Activated T-cell treated with anti-CD3 and anti-CD28 coated beads for 1 hour (primary cell): ENCODE results near the gene ZNF718.
"Not testable (repeated sequence)": the region's sequence is repeated elsewhere in the genome, so short reads cannot be mapped to it uniquely, and the experiment has no call there.

Source experiments
- DNase-seq: peaks from one replicate; pipeline ENCODE4 v3.0.0-alpha.2; 2020; ENCODE audit warnings: low read depth

Gene ZNF718

GRCh38 chr4:161496-162284, 37.4 kb downstream of the ZNF718 start:
- DNase-seq: no peak

DNA sequence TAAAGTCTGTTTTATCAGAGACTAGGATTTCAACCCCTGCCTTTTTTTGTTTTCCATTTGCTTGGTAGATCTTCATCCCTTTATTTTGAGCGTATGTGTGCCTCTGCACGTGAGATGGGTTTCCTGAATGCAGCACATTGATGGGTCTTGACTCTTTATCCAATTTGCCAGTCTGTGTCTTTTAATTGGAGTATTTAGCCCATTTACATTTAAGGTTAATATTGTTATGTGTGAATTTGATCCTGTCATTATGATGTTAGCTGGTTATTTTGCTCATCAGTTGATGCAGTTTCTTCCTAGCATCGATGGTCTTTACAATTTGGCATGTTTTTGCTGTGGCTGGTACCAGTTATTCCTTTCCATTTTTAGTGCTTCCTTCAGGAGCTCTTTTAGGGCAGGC, 45.3 kb downstream of the ZNF718 start:
- not testable (repeated sequence) for DNase-seq

DNA sequence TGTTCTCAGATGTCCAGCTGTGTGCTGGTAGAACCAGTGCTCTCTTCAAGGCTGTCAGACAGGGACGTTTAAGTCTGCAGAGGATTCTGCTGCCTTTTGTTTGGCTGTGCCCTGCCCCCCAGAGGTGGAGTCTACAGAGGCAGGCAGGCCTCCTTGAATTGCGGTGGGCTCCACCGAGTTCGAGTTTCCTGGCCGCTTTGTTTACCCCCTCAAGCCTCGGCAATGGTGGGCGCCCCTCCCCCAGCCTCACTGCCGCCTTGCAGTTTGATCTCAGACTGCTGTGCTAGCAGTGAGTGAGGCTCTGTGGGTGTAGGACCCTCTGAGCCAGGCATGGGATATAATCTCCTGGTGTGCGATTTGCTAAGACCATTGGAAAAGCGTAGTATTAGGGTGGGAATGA, 47.0 kb downstream of the ZNF718 start:
- DNase-seq: not testable (repeated sequence)

GRCh38 chr4:173666-174314, 49.5 kb downstream of the ZNF718 start:
- no peak for DNase-seq

DNA sequence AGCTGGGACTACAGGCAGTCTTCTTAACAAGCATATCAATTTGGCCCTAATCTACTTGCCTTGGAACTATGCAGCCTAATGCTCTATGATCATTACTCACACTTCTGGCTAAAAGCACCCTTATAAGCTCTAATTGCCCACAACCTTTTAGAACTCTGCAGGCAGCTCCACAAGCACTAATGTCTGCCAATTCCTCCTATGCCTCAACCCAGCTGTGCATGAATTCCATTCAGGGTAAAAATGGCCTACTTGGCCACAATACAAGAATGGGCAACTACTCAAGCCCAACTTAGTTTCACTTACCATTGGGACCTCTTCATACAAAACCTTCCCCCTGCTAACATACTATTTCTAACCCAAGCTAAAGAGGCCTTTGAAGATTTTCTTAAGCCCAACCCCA, 51.7 kb downstream of the ZNF718 start:
- no peak for DNase-seq

GRCh38 chr4:176995-177394, 52.7 kb downstream of the ZNF718 start:
- no peak for DNase-seq

DNA sequence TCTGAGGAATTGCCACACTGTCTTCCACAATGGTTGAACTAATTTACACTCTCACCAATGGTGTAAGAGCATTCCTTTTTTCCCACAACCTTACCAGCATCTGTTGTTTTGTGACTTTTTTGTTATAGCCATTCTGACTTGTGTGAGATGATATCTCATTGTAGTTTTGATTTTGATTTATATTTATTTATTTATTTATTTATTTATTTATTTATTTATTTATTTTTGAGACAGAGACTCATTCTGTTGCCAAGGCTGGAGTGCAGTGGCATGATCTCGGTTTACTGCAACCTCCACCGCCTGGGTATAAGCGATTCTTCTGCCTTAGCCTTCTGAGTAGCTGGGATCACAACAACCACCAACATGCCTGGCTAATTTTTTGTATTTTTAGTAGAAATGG, 57.9 kb downstream of the ZNF718 start:
- not testable (repeated sequence) for DNase-seq

DNA sequence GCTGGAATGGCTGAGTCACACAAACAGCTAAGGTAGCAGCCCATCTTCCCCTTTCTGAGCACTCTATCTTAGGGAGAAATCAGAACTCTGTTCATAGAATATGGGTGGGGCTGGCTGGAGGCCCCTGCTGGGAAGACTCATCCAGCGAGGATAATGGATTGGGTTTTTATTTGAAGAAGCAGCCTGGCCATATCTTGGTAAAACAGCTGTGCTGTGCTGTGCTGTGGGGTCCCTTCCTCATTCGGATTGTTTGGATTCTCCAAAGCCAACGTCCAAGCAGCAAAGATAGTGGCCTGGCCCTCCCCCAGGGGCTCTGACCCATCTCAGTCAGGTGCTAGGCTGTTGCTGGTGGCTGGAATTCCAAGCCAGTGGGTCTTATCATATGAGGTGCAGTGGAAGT, 63.8 kb downstream of the ZNF718 start:
- DNase-seq: no peak

- DNase-seq: not testable (repeated sequence)
These were observed 70.9 kb downstream of the ZNF718 start for GRCh38 chr4:195159-195558.

GRCh38 chr4:200936-201335, 76.6 kb downstream of the ZNF718 start:
- DNase-seq: no peak

- not testable (repeated sequence) for DNase-seq
These were observed 78.5 kb downstream of the ZNF718 start for GRCh38 chr4:202822-203221.

GRCh38 chr4:205097-205756, 80.9 kb downstream of the ZNF718 start:
- no peak for DNase-seq

GRCh38 chr4:206054-206453, 81.8 kb downstream of the ZNF718 start:
- no peak for DNase-seq

DNA sequence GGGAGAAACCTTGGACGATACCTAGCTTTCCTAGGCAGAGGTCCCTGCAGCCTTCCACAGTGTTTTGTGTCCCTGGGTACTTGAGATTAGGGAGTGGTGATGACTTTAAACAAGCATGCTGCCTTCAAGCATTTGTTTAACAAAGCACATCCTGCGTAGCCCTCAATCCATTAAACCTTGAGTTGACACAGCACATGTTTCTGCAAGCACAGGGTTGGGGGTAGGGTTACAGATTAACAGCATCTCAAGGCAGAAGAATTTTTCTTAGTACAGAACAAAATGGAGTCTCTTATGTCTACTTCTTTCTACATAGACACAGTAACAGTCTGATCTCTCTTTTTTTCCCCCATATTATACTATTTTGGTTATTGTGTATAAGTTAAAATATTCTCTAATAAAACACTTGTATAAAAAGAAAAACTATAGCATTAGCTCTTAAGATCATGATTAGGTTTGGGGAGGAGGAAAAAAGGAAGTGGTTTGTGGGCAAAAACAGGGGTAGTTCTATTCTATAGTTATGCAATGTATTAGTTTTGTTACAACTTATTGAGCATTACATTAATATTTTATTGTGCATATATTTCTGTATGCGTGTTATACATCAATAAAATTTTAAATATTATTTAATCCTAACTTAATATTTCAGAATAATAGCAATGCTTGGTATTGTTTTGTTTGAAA, 84.3 kb downstream of the ZNF718 start:
- not testable (repeated sequence) for DNase-seq

- DNase-seq: no peak
These were observed 86.8 kb downstream of the ZNF718 start for GRCh38 chr4:211033-211511.

GRCh38 chr4:212438-213188, 88.3 kb downstream of the ZNF718 start:
- no peak for DNase-seq

- DNase-seq: not testable (repeated sequence)
These were observed 88.9 kb downstream of the ZNF718 start for GRCh38 chr4:213189-213535.
